Karpas-422 (cell line): ENCODE data around the gene PRSS12. TPM values are rescaled to one million over a fixed set of nuclear protein-coding genes. Genes with fewer than 3 reads are reported as not detected.
"Not testable (repeated sequence)": the region's sequence is repeated elsewhere in the genome, so short reads cannot be mapped to it uniquely, and the experiment has no call there.

ENCODE experiments used
- DNase-seq: peaks from one replicate; pipeline ENCODE4 v3.0.0-alpha.2; 2015
- H2AFZ ChIP-seq: fragments of 200-600 bp; sonication (generic); 2 replicates; pipeline ENCODE4 v1.6.1; 2014; ENCODE audit warnings: antibody characterized with exemption, low read length, mixed read lengths
- H3K27ac ChIP-seq: fragments of 200-600 bp; sonication (generic); 2 replicates; pipeline ENCODE4 v1.5.1; 2014; ENCODE audit warnings: mild to moderate bottlenecking, low read length, moderate library complexity
- H3K27me3 ChIP-seq: fragments of 200-600 bp; sonication (generic); 2 replicates; pipeline ENCODE4 v1.6.1; 2014; ENCODE audit warnings: low read length, mixed read lengths
- H3K36me3 ChIP-seq: fragments of 200-600 bp; sonication (generic); 2 replicates; pipeline ENCODE4 v1.6.1; 2014; ENCODE audit warnings: low read length, mixed read lengths; ENCODE audit not compliant: insufficient read depth
- H3K4me1 ChIP-seq: fragments of 200-600 bp; sonication (generic); 2 replicates; pipeline ENCODE4 v1.6.1; 2014; ENCODE audit warnings: mild to moderate bottlenecking, low read length, mixed read lengths
- H3K4me2 ChIP-seq: fragments of 200-600 bp; sonication (generic); 2 replicates; pipeline ENCODE4 v1.6.1; 2014; ENCODE audit warnings: low read length, low read depth, mild to moderate bottlenecking; ENCODE audit not compliant: poor library complexity, severe bottlenecking
- H3K4me3 ChIP-seq: fragments of 200-600 bp; sonication (generic); 2 replicates; pipeline ENCODE4 v1.5.1; 2014; ENCODE audit warnings: mild to moderate bottlenecking, antibody characterized with exemption, low read length, mixed read lengths
- H3K79me2 ChIP-seq: fragments of 200-600 bp; sonication (generic); 2 replicates; pipeline ENCODE4 v1.6.1; 2014; ENCODE audit warnings: mild to moderate bottlenecking, low read length, mixed read lengths
- H3K9ac ChIP-seq: fragments of 200-600 bp; sonication (generic); 2 replicates; pipeline ENCODE4 v1.6.0; 2014; ENCODE audit warnings: low read length
- H3K9me2 ChIP-seq: fragments of 200-600 bp; sonication (generic), shearing (Covaris generic); replicated peaks from 2 replicates; pipeline ENCODE4 v1.6.0; 2014; ENCODE audit warnings: mild to moderate bottlenecking, low read length, moderate library complexity; ENCODE audit not compliant: insufficient read depth
- H3K9me3 ChIP-seq: fragments of 300-700, 200-600 bp; sonication (generic); 2 replicates; pipeline ENCODE4 v1.6.1; 2014; ENCODE audit warnings: low read length, mixed read lengths
- H4K20me1 ChIP-seq: fragments of 200-600 bp; sonication (generic); 2 replicates; pipeline ENCODE4 v1.6.1; 2014; ENCODE audit warnings: mild to moderate bottlenecking, antibody characterized with exemption, low read length, low read depth; ENCODE audit not compliant: insufficient read depth
- total RNA-seq: library from RNA; depleted of rRNA; stranded (reverse); fragments of >200 nt; shearing (Covaris generic); gene quantifications from 2 replicates; pipeline ENCODE4 v1.2.3, GENCODE V29; 2014; ENCODE audit warnings: low replicate concordance

The PRSS12 gene
- total RNA-seq, 1 experiment from 2014 or later = not detected

- not testable (repeated sequence) for DNase-seq, H3K79me2 ChIP-seq, H4K20me1 ChIP-seq, H3K4me1 ChIP-seq, H3K9me3 ChIP-seq, H3K9ac ChIP-seq, H2AFZ ChIP-seq, H3K27me3 ChIP-seq, H3K9me2 ChIP-seq, H3K36me3 ChIP-seq, H3K27ac ChIP-seq, H3K4me2 ChIP-seq, H3K4me3 ChIP-seq
Observed at GRCh38 chr4:118392509-118392908, 39.7 kb upstream of the PRSS12 start.

- Histone ChIP-seq H4K20me1 (no peaks in the 10 kb centered on the region), H3K4me3 (no peak overlapping the region), H3K9me2 (no peaks in the 10 kb centered on the region), H3K4me1 (no peaks in the 10 kb centered on the region), H3K79me2 (no peaks in the 10 kb centered on the region), H3K27ac (no peak overlapping the region), H3K4me2 (no peak overlapping the region), H2AFZ (no peak overlapping the region), H3K36me3 (no peaks in the 10 kb centered on the region), H3K9ac (no peak overlapping the region), H3K9me3 (peaks cover 3% of the 10 kb centered on the region; the same call in 1 of the 2 replicates), H3K27me3 (no peaks in the 10 kb centered on the region)
- no peak for DNase-seq
Observed at GRCh38 chr4:118390121-118390520, 37.3 kb upstream of the PRSS12 start.

- Histone ChIP-seq H3K36me3 (no peaks in the 10 kb centered on the region), H4K20me1 (no peaks in the 10 kb centered on the region)
Observed at GRCh38 chr4:118389721-118390120, 36.9 kb upstream of the PRSS12 start.

GRCh38 chr4:118388606-118389005 lies 35.8 kb upstream of the PRSS12 start:
- Histone ChIP-seq H3K27ac (no peak overlapping the region), H3K4me1 (no peaks in the 10 kb centered on the region), H3K4me2 (no peak overlapping the region), H2AFZ (no peak overlapping the region), H4K20me1 (no peaks in the 10 kb centered on the region), H3K4me3 (no peak overlapping the region), H3K27me3 (no peaks in the 10 kb centered on the region), H3K9me2 (no peaks in the 10 kb centered on the region), H3K79me2 (no peaks in the 10 kb centered on the region), H3K9me3 (peaks cover 3% of the 10 kb centered on the region; the same call in 1 of the 2 replicates), H3K36me3 (no peaks in the 10 kb centered on the region), H3K9ac (no peak overlapping the region)
- no peak for DNase-seq

More at GRCh38 chr4:118389721-118390120, 36.9 kb upstream of the PRSS12 start:
- H3K27me3 ChIP-seq = no peaks in the 10 kb centered on the region
- no peak overlapping the region for H3K4me2 ChIP-seq
- no peak overlapping the region for H3K4me3 ChIP-seq
- no peak overlapping the region for H2AFZ ChIP-seq
- no peaks in the 10 kb centered on the region for H3K9me2 ChIP-seq
- no peak overlapping the region for H3K9ac ChIP-seq
- no peaks in the 10 kb centered on the region for H3K79me2 ChIP-seq
- peaks cover 3% of the 10 kb centered on the region; the same call in 1 of the 2 replicates for H3K9me3 ChIP-seq
- no peaks in the 10 kb centered on the region for H3K4me1 ChIP-seq
- no peak for DNase-seq
- no peak overlapping the region for H3K27ac ChIP-seq

- H3K27ac ChIP-seq = no peak overlapping the region
- no peaks in the 10 kb centered on the region for H3K9me2 ChIP-seq
- no peaks in the 10 kb centered on the region for H3K79me2 ChIP-seq
- H3K9me3 ChIP-seq = peaks cover 3% of the 10 kb centered on the region; the same call in 1 of the 2 replicates
- no peak for DNase-seq
- no peak overlapping the region for H3K4me2 ChIP-seq
- H3K36me3 ChIP-seq = no peaks in the 10 kb centered on the region
- no peak overlapping the region for H2AFZ ChIP-seq
- no peaks in the 10 kb centered on the region for H3K4me1 ChIP-seq
- H3K4me3 ChIP-seq = no peak overlapping the region
- H3K9ac ChIP-seq = no peak overlapping the region
- no peaks in the 10 kb centered on the region for H4K20me1 ChIP-seq
- H3K27me3 ChIP-seq = 0 out of 2 replicates have a peak, but pooled peaks cover 2% of the 10 kb centered on the region
Observed at GRCh38 chr4:118381902-118382301, 29.1 kb upstream of the PRSS12 start.

- no peak for DNase-seq
- no peak overlapping the region for H3K4me2 ChIP-seq
- H2AFZ ChIP-seq = no peak overlapping the region
- H4K20me1 ChIP-seq = no peaks in the 10 kb centered on the region
- H3K9me3 ChIP-seq = no peaks in the 10 kb centered on the region
- no peak overlapping the region for H3K27ac ChIP-seq
- H3K4me3 ChIP-seq = no peak overlapping the region
- no peaks in the 10 kb centered on the region for H3K4me1 ChIP-seq
- H3K79me2 ChIP-seq = no peaks in the 10 kb centered on the region
- H3K9ac ChIP-seq = no peak overlapping the region
- no peaks in the 10 kb centered on the region for H3K36me3 ChIP-seq
- no peaks in the 10 kb centered on the region for H3K9me2 ChIP-seq
- H3K27me3 ChIP-seq = no peaks in the 10 kb centered on the region
Observed at GRCh38 chr4:118373614-118374255, 20.9 kb upstream of the PRSS12 start.

GRCh38 chr4:118372251-118372650 lies 19.4 kb upstream of the PRSS12 start:
- no peak for DNase-seq
- no peaks in the 10 kb centered on the region for H3K9me2 ChIP-seq
- H3K4me1 ChIP-seq = no peaks in the 10 kb centered on the region
- no peak overlapping the region for H3K4me2 ChIP-seq
- H3K36me3 ChIP-seq = no peaks in the 10 kb centered on the region
- H3K9me3 ChIP-seq = no peaks in the 10 kb centered on the region
- H3K27me3 ChIP-seq = no peaks in the 10 kb centered on the region
- no peaks in the 10 kb centered on the region for H3K79me2 ChIP-seq
- H3K27ac ChIP-seq = no peak overlapping the region
- H2AFZ ChIP-seq = no peak overlapping the region
- no peak overlapping the region for H3K4me3 ChIP-seq
- no peaks in the 10 kb centered on the region for H4K20me1 ChIP-seq
- no peak overlapping the region for H3K9ac ChIP-seq

- H3K36me3 ChIP-seq = no peaks in the 10 kb centered on the region
- H3K4me2 ChIP-seq = no peak overlapping the region
- no peaks in the 10 kb centered on the region for H3K4me1 ChIP-seq
- H3K27me3 ChIP-seq = no peaks in the 10 kb centered on the region
- H3K79me2 ChIP-seq = no peaks in the 10 kb centered on the region
- H3K9ac ChIP-seq = no peak overlapping the region
- no peaks in the 10 kb centered on the region for H3K9me3 ChIP-seq
- no peak overlapping the region for H3K27ac ChIP-seq
- no peaks in the 10 kb centered on the region for H3K9me2 ChIP-seq
- no peak for DNase-seq
- H3K4me3 ChIP-seq = no peak overlapping the region
- no peaks in the 10 kb centered on the region for H4K20me1 ChIP-seq
- no peak overlapping the region for H2AFZ ChIP-seq
Observed at GRCh38 chr4:118369231-118369630, 16.4 kb upstream of the PRSS12 start.
